Panc1 (cell line): ENCODE results near the gene RITA1. TPM values are rescaled to one million over a fixed set of nuclear protein-coding genes. Genes with fewer than 3 reads are reported as not detected.

ENCODE experiments used
- ATAC-seq: fragments of 200-7000 bp; cut with Tn5 transposase; 2 replicates; pipeline ENCODE4 v1.9.1; 2020; ENCODE audit warnings: mild to moderate bottlenecking, moderate library complexity
- BruUV-seq: library from RNA; stranded (reverse); fragments of 400-500 nt; replicated peaks from 2 replicates; lab custom pipeline; 2021; lab: Mats Ljungman, UMichigan
- CTCF ChIA-PET: fragments of 300-600 bp; sonication (Branson Sonifier 250); formaldehyde crosslinking; loops from one replicate; lab custom pipeline; 2022; ENCODE audit warnings: antibody characterized with exemption; lab: Charles Lee
- POLR2A ChIA-PET: fragments of 300-600 bp; sonication (Branson Sonifier 250); formaldehyde crosslinking; loops from one replicate; lab custom pipeline; 2022; ENCODE audit warnings: antibody characterized with exemption; lab: Charles Lee
- DNase-seq: peaks from one replicate; pipeline ENCODE4 v3.0.0-alpha.2; 2010; ENCODE audit warnings: low read depth, low spot score
- H3K27ac ChIP-seq: 2 replicates; pipeline ENCODE4 v1.5.1; 2011; ENCODE audit warnings: mild to moderate bottlenecking, low read length, inconsistent platforms
- H3K27me3 ChIP-seq: fragments of 200-500 bp; sonication (Bioruptor generic); 2 replicates; pipeline ENCODE4 v1.6.0; 2014; ENCODE audit warnings: low read length, inconsistent platforms; ENCODE audit not compliant: control insufficient read depth, insufficient read depth
- H3K36me3 ChIP-seq: fragments of 200-500 bp; sonication (Bioruptor generic); 2 replicates; pipeline ENCODE4 v1.5.1; 2014; ENCODE audit warnings: inconsistent platforms, mild to moderate bottlenecking, low read length, moderate library complexity; ENCODE audit not compliant: control insufficient read depth, insufficient read depth
- H3K4me1 ChIP-seq: 2 replicates; pipeline ENCODE4 v1.5.1; 2011; ENCODE audit warnings: inconsistent platforms, mild to moderate bottlenecking, low read length, moderate library complexity; ENCODE audit not compliant: control insufficient read depth, insufficient read depth
- H3K4me3 ChIP-seq, 2 experiments: 2 replicates each; pipeline ENCODE4 v1.5.1; 2011 to 2012; ENCODE audit warnings: low read depth in 2 of 2, low read length in 2 of 2, mild to moderate bottlenecking in 2 of 2, inconsistent platforms in 1 of 2, moderate library complexity in 1 of 2
- H3K9me3 ChIP-seq: fragments of 200-500 bp; sonication (Bioruptor generic); 2 replicates; pipeline ENCODE4 v1.5.1; 2014; ENCODE audit warnings: low read depth, mild to moderate bottlenecking, inconsistent platforms, low read length, moderate library complexity; ENCODE audit not compliant: control insufficient read depth, insufficient read depth
- POLR2AphosphoS5 ChIP-seq: IDR thresholded peaks from 2 replicates; pipeline ENCODE4 v1.6.1; 2012; ENCODE audit warnings: mild to moderate bottlenecking, low read depth, low read length, moderate library complexity
- SIN3A ChIP-seq: IDR thresholded peaks from 2 replicates; pipeline ENCODE4 v1.6.1; 2012; ENCODE audit warnings: low read depth, mild to moderate bottlenecking, low read length, moderate library complexity, borderline replicate concordance; ENCODE audit not compliant: insufficient read depth
- TCF7L2 ChIP-seq: IDR thresholded peaks from 2 replicates; pipeline ENCODE4 v1.6.1; 2011; ENCODE audit warnings: mild to moderate bottlenecking, low read depth, low read length, inconsistent platforms
- in situ Hi-C: cut with HindIII; loops from 2 replicates; pipeline ENCODE4 v1.10.0; 2016; ENCODE audit warnings: low sequenced_read_pairs, low pct_unique_long_range_greater_than_20kb
- intact Hi-C: fragments of 100-400 bp; cut with micrococcal nuclease; formaldehyde crosslinking; loops from one replicate; pipeline ENCODE4 v1.10.0; 2022; ENCODE audit not compliant: unreplicated experiment
- total RNA-seq: library from RNA; stranded (reverse); gene quantifications from one replicate; pipeline ENCODE4 v1.2.1, GENCODE V29; 2021; ENCODE audit not compliant: unreplicated experiment
- TF ChIP-seq, protein P1 (sequence below), 2 experiments: IDR thresholded peaks; 2 replicates each; pipeline ENCODE4 v1.6.1; 2011 to 2012; ENCODE audit warnings: low read depth in 2 of 2, control low read depth in 1 of 2, low read length in 1 of 2, mild to moderate bottlenecking in 1 of 2, moderate library complexity in 1 of 2; ENCODE audit not compliant: insufficient read depth in 1 of 2
- TF ChIP-seq, protein P2 (sequence below): fragments of 450-650 bp; IDR thresholded peaks from 2 replicates; pipeline ENCODE4 v1.5.1; 2017; ENCODE audit warnings: mild to moderate bottlenecking

Gene RITA1
- total RNA-seq, 1 experiment from 2014 or later, result 41.0 TPM

DNA sequence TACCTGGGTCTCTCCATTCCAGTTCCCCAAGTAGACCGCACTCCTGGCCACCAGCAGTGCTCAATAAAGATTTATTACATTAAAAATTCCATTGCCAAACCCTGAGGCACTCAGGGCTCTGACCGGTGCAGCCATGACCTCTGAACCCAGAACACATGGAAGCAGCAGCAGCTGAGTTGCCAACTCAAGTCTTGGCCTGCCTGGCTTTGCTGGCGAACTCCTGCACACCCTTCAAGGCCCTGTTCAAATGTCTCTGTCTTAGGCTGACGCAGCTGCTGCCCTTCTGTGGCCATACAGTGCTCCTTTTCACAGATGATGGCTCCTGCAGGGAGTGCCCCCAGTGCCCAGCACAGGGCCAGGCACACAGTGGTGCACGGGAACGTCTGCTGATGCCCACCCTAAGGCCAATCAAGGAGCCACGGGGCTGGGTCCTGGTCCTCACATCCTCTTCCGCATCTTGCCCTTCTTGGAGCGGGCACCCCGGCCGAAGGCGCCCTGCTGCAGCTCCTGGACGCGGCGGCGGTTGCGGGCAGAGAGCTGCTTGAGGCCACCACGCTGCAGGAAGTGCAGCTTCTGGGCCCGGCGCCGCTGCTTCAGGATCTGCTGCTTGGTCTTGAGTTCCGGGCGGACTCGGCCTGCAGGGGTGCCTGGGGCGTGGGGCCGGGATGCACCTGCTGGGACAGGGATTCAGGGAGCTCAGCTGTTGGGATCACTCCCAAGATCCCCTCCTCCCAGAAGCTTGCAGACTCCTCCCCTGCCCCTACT is 26.9 kb upstream of the RITA1 start:
- Histone ChIP-seq H3K4me3 (no peak overlapping the region), H3K4me1 (0 out of 2 replicates have a peak, but pooled peaks cover under 1% of the 10 kb centered on the region), H3K27ac (no peak overlapping the region), H3K27me3 (no peaks in the 10 kb centered on the region), H3K36me3 (no peaks in the 10 kb centered on the region), H3K9me3 (no peaks in the 10 kb centered on the region)
- ATAC-seq (no peak), DNase-seq (no peak)
- ChIA-PET POLR2A (no interaction called here), CTCF (interaction anchor here (0.7 kb wide), 1 partner anchor 45 kb away, joined by 4 read pairs; no protein-coding TSS in a partner anchor)
- intact Hi-C loops (loop anchor here (10.0 kb wide), 1 partner anchor 164 kb away; no protein-coding TSS in a partner anchor), in situ Hi-C loops (loop anchor here (25.0 kb wide), 1 partner anchor 96 kb away; the partner anchor contains the start of gene DTX1)
- TF ChIP-seq POLR2AphosphoS5 (no peak), TCF7L2 (no peak), SIN3A (no peak)
- TF ChIP-seq, protein P1, sequence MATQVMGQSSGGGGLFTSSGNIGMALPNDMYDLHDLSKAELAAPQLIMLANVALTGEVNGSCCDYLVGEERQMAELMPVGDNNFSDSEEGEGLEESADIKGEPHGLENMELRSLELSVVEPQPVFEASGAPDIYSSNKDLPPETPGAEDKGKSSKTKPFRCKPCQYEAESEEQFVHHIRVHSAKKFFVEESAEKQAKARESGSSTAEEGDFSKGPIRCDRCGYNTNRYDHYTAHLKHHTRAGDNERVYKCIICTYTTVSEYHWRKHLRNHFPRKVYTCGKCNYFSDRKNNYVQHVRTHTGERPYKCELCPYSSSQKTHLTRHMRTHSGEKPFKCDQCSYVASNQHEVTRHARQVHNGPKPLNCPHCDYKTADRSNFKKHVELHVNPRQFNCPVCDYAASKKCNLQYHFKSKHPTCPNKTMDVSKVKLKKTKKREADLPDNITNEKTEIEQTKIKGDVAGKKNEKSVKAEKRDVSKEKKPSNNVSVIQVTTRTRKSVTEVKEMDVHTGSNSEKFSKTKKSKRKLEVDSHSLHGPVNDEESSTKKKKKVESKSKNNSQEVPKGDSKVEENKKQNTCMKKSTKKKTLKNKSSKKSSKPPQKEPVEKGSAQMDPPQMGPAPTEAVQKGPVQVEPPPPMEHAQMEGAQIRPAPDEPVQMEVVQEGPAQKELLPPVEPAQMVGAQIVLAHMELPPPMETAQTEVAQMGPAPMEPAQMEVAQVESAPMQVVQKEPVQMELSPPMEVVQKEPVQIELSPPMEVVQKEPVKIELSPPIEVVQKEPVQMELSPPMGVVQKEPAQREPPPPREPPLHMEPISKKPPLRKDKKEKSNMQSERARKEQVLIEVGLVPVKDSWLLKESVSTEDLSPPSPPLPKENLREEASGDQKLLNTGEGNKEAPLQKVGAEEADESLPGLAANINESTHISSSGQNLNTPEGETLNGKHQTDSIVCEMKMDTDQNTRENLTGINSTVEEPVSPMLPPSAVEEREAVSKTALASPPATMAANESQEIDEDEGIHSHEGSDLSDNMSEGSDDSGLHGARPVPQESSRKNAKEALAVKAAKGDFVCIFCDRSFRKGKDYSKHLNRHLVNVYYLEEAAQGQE (IDR thresholded peaks at IDR 0.05; ENCODE audit: insufficient read depth in 1 of 2, low read depth in 2 of 2, low read length in 1 of 2), result no peak
- TF ChIP-seq, protein P2, sequence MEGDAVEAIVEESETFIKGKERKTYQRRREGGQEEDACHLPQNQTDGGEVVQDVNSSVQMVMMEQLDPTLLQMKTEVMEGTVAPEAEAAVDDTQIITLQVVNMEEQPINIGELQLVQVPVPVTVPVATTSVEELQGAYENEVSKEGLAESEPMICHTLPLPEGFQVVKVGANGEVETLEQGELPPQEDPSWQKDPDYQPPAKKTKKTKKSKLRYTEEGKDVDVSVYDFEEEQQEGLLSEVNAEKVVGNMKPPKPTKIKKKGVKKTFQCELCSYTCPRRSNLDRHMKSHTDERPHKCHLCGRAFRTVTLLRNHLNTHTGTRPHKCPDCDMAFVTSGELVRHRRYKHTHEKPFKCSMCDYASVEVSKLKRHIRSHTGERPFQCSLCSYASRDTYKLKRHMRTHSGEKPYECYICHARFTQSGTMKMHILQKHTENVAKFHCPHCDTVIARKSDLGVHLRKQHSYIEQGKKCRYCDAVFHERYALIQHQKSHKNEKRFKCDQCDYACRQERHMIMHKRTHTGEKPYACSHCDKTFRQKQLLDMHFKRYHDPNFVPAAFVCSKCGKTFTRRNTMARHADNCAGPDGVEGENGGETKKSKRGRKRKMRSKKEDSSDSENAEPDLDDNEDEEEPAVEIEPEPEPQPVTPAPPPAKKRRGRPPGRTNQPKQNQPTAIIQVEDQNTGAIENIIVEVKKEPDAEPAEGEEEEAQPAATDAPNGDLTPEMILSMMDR, result no peak
- TSS peak; percentile 81 for BruUV-seq

DNA sequence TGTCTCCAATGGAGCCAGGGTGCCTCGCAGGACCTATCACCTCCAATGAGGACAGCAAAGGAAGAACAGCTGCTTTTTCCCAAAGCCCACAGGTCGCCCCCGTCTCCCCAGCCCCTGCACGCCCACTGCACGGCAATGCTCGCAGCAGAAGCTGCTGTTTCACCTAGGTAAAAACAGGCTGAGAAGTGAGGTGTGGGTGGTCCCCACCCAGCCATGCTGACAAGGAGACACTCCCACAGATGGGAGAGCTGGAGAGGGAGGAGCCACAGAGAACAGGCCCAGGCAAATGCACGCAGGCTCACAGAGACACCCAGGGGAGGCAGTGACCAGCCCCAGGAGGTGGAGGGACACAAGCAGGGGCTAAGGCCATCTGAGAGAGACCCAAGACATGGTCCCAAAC is 25.6 kb upstream of the RITA1 start:
- ChIA-PET POLR2A (no interaction called here), CTCF (no interaction called here)
- Histone ChIP-seq H3K27ac (no peak overlapping the region), H3K4me1 (no peaks in the 10 kb centered on the region), H3K27me3 (no peaks in the 10 kb centered on the region), H3K36me3 (no peaks in the 10 kb centered on the region), H3K4me3 (no peak overlapping the region), H3K9me3 (no peaks in the 10 kb centered on the region)
- BruUV-seq, result no TSS peak
- no peak for TF ChIP-seq TCF7L2
- TF ChIP-seq, protein P1 (IDR thresholded peaks at IDR 0.05; ENCODE audit: insufficient read depth in 1 of 2, low read depth in 2 of 2, low read length in 1 of 2), result no peak
- TF ChIP-seq POLR2AphosphoS5, result no peak
- no peak for TF ChIP-seq SIN3A
- TF ChIP-seq, protein P2, result no peak
- DNase-seq (no peak), ATAC-seq (no peak)
- intact Hi-C loops, result loop anchor here (10.0 kb wide), 1 partner anchor 165 kb away; no protein-coding TSS in a partner anchor
- in situ Hi-C loops, result loop anchor here (25.0 kb wide), 1 partner anchor 98 kb away; the partner anchor contains the start of gene DTX1
